ENCODE data around the gene IKZF1.
A peak's percentile ranks its signal among the peaks of the same experiment; 100 is the strongest.

Gene IKZF1

GRCh38 chr7:50309721-50310120 lies 5.2 kb downstream of the IKZF1 start:
- no peak for DNase-seq

GRCh38 chr7:50310361-50310760 lies 5.8 kb downstream of the IKZF1 start:
- no peak for DNase-seq

GRCh38 chr7:50310956-50311355 lies 6.4 kb downstream of the IKZF1 start:
- no peak for DNase-seq

GRCh38 chr7:50312250-50313162 lies 8.0 kb downstream of the IKZF1 start:
- no peak for DNase-seq

GRCh38 chr7:50314836-50315592 lies 10.5 kb downstream of the IKZF1 start:
- no peak for DNase-seq

GRCh38 chr7:50315739-50316671 lies 11.5 kb downstream of the IKZF1 start:
- no peak for DNase-seq

- DNase-seq = no peak
Measured at GRCh38 chr7:50317221-50317678, 12.7 kb downstream of the IKZF1 start.

GRCh38 chr7:50317697-50318669 lies 13.5 kb downstream of the IKZF1 start:
- no peak for DNase-seq

GRCh38 chr7:50321487-50322067 lies 17.1 kb downstream of the IKZF1 start:
- no peak for DNase-seq

GRCh38 chr7:50324113-50324512 lies 19.6 kb downstream of the IKZF1 start:
- DNase-seq = no peak

- DNase-seq = no peak
Measured at GRCh38 chr7:50327443-50327842, 22.9 kb downstream of the IKZF1 start.

GRCh38 chr7:50329775-50330174 lies 25.3 kb downstream of the IKZF1 start:
- DNase-seq = no peak

GRCh38 chr7:50330254-50330653 lies 25.7 kb downstream of the IKZF1 start:
- no peak for DNase-seq

- peak; percentile 14 for DNase-seq
Measured at GRCh38 chr7:50330696-50331095, 26.2 kb downstream of the IKZF1 start.

- DNase-seq = no peak
Measured at GRCh38 chr7:50331564-50332208, 27.2 kb downstream of the IKZF1 start.

- no peak for DNase-seq
Measured at GRCh38 chr7:50332241-50333165, 28.0 kb downstream of the IKZF1 start.

- DNase-seq = no peak
Measured at GRCh38 chr7:50333221-50333651, 28.7 kb downstream of the IKZF1 start.

- no peak for DNase-seq
Measured at GRCh38 chr7:50334341-50334994, 30.0 kb downstream of the IKZF1 start.
